RPMI7951 (cell line): ENCODE measurements around the gene C1orf56. TPM values are rescaled to one million over a fixed set of nuclear protein-coding genes. Genes with fewer than 3 reads are reported as not detected.

ENCODE experiments used
- DNase-seq: peaks from one replicate; pipeline ENCODE4 v3.0.0-alpha.2; 2012; ENCODE audit warnings: low read depth
- total RNA-seq: library from RNA; depleted of rRNA; stranded (reverse); fragments of >200 nt; shearing (Covaris generic); gene quantifications from 2 replicates; pipeline ENCODE4 v1.2.3, GENCODE V29; 2014

The C1orf56 gene
- total RNA-seq, 1 experiment from 2014 or later, result 3.0 TPM

DNA sequence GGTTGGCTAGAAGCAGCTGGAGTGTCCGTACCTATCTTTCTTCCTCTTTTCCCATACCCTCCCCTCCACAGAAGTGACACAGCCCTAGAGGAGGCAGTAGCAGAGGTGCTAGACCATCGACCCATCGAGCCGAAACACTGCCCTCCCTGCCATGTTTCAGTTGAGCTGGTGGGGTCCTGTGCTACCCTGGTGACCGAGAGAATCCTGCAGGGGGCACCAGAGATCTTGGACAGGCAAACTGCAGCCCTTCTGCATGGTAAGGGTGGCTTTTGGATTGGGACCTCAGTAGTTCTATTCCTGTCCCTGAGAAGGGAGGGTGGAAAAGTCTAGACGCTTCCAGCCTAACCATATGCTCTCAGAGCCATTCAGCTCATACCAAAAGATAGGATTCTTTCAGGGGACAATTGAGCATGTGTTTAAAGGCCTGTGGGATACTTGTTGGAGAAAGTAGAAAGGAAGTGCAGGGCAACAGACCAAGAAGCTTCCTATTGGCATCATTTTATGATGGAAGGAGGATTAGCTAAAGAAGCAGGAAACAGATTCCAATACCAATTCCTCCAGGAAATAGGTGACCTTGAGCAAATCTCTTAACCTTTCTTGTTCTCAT is 22.9 kb upstream of the C1orf56 start:
- DNase-seq, result peak; percentile 61

DNA sequence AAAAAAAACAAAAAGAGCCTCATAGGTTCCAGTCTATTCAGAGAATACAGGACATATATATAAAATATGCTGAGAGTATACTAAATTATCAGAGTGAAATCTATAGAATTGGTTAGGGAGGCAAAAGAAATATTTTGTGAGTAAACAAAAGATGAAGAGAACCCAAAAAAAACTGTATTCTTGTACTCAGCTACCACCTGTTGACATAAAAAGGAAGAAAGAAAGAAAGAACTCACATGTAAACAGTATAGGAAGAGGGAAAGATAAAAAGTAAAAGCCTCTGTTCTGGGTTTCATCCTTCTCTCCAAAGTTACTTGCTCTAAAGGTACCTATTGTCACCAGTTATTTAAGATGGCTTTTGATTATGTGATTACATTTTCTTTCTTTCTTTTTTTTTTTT is 21.1 kb upstream of the C1orf56 start:
- no peak for DNase-seq

DNA sequence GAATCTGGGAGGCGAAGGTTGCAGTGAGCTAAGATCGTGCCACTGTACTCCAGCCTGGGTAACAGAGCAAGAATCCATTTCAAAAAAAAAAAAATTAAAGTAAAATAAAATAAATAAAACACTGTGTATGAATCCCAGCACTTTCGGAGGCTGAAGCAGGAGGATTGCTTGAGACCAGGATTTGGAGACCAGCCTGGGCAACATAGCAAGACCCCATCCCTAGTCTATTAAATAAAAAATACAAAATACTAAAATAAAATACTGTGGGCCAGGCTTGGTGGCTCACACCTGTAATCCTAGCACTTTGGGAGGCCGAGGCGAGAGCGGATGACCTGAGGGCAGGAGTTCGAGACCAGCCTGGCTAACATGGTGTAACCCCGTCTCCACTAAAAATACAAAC is 15.4 kb upstream of the C1orf56 start:
- DNase-seq, result no peak

DNA sequence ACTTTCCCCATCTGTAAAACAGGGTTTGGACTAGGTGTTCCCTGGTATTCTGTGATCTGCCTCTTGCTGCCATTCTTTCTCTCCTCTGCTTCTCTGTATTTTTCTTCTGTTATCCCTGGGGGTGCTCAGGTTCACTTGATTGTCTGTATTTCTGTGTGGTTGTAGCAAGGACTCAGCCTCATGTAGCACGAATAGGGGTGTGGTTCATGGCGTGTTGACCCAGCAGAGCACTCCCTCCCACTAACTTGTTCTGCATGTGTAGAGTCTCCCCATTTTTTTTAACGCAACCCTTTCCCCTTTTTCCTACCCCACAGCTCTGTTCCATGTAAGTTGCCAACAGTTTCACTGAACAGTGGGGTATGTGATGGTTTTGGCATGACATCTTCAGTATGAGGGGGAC is 12.4 kb upstream of the C1orf56 start:
- no peak for DNase-seq

DNA sequence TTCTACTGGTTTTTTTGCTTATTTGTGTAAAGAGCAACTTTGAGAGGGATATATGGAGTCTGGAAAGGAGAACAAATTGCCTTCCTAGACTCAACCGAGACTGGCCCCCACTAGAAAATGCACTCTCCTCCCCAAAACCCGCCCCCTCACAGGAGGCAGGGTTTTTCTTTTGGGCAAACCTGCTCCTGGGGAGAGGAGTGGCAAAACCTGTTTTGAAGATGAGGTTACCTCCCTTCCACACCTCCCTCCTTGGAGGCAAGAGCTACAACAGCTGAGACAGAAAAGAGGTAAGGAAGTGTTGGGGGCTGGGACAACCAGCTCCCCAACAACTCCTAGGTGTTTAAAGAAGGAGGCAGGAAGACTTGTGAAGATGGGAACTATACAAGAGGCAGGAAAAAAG is 11.2 kb upstream of the C1orf56 start, which contains the start of gene BNIPL:
Gene BNIPL (plus strand): TSS at position 231 of the 400 bp plus-strand sequence. CDS start 140 bp downstream, at position 371.
- no peak for DNase-seq

DNA sequence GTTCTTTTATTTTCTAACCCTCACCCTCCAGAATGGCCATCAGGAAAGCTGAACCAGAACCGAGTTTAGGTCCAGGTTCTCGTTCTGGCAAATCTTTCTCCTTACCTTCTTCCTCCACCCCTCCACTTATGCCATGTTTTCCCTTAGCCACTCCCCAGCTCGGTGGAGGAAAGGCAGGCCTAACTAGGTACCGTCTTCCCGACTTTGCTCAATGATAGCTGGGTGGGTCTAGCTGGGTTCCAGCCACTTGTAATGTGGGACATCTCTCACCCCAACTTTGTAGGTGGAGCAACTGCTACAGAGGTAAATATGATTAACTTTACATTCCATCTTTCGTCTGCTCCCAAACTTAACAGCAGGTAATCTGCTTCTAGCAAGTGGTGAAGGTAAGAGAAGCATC is 10.5 kb upstream of the C1orf56 start:
- DNase-seq, result no peak

DNA sequence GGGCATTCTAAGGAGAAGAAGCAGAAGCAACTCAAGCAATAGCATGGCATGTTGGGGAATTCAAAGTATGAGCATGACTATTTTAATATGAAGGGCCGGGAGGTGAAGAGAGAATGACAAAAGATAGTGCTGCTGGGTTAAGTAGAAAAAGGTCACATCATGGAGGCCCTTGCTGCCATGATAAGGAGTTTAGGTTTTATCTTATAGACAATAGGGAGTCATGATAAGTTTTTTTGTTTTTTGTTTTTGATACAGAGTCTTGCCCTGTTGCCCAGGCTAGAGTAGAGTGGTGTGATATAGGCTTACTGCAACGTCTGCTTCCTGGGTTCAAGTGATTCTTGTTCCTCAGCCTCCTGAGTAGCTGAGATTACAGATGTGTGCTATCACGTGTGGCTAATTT is 8.0 kb upstream of the C1orf56 start:
- DNase-seq, result no peak

DNA sequence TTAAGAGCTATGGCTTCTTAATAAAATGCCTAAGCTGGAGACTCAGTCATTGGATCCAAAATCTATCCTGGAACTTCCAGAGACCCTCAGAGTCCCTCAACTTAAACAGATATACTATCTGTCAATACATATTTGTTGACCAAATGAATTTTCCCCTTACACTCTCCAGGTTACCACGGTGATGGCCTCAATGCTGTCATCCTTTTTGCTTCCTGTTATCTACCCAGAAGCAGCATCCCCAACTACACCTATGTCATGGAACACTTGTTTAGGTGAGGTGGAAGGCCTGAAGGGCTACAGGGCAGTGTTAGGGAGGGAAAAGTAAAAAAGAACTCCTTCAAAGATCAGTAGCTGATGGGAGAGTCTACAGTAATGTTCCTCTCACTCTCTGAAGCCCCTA is 4.4 kb upstream of the C1orf56 start:
- no peak for DNase-seq

DNA sequence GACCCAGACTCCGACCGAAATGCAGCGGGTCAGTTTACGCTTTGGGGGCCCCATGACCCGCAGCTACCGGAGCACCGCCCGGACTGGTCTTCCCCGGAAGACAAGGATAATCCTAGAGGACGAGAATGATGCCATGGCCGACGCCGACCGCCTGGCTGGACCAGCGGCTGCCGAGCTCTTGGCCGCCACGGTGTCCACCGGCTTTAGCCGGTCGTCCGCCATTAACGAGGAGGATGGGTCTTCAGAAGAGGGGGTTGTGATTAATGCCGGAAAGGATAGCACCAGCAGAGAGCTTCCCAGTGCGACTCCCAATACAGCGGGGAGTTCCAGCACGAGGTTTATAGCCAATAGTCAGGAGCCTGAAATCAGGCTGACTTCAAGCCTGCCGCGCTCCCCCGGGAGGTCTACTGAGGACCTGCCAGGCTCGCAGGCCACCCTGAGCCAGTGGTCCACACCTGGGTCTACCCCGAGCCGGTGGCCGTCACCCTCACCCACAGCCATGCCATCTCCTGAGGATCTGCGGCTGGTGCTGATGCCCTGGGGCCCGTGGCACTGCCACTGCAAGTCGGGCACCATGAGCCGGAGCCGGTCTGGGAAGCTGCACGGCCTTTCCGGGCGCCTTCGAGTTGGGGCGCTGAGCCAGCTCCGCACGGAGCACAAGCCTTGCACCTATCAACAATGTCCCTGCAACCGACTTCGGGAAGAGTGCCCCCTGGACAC is 534 bp downstream of the C1orf56 start:
- DNase-seq, result peak; percentile 65

DNA sequence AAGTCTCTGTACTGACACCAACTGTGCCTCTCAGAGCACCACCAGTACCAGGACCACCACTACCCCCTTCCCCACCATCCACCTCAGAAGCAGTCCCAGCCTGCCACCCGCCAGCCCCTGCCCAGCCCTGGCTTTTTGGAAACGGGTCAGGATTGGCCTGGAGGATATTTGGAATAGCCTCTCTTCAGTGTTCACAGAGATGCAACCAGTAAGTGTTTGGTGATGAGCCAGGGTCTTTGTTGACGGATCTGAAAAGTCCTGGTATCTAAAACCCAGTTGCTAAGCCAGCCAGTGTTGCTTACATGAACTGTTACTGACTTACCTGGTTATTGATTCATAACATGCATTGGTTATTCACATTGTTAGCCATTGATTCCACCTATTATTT is 1.1 kb downstream of the C1orf56 start:
- DNase-seq, result no peak

DNA sequence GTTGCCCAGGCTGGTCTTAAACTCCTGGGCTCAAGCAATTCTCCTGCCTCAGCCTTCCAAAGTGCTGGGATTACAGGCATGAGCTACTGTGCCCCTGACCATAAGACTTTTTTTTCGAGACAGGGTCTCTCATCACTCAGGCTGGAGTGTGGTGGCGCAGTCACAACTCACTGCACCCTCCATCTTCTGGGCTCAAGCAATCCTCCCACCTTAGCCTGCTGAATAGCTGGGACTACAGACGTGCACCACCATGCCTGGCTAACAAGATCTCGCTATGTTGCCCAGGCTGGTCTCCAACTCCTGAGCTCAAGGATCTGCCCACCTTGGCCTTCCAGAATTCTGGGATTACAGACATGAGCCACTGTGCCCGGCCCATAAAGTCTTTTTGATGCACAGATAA is 1.9 kb downstream of the C1orf56 start:
- no peak for DNase-seq

DNA sequence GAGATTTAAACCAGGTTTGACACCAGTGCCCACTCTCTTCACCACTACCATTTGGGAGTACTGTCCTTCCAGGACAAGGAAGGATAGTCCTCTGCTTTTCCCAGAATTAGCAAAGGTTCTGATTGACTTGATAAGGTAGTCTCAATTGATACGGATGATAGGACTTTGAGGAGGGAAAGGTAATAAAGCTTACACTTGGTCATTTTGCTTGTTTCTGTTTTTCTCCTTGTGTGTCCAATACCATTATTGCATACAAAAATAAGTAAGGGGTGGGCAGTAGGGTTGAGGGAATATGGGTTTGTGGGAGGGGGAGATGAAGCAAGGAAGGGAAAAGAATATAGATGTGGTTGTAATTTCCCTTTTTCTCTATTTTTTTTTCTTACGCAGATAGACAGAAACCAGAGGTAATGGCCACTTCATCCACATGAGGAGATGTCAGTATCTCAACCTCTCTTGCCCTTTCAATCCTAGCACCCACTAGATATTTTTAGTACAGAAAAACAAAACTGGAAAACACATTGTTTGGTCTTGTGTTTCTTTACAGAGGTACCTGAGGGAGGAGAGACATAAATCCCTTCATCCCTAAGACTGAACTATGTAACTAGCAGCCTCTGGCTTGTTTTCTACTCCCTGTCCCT is 2.6 kb downstream of the C1orf56 start:
- no peak for DNase-seq

DNA sequence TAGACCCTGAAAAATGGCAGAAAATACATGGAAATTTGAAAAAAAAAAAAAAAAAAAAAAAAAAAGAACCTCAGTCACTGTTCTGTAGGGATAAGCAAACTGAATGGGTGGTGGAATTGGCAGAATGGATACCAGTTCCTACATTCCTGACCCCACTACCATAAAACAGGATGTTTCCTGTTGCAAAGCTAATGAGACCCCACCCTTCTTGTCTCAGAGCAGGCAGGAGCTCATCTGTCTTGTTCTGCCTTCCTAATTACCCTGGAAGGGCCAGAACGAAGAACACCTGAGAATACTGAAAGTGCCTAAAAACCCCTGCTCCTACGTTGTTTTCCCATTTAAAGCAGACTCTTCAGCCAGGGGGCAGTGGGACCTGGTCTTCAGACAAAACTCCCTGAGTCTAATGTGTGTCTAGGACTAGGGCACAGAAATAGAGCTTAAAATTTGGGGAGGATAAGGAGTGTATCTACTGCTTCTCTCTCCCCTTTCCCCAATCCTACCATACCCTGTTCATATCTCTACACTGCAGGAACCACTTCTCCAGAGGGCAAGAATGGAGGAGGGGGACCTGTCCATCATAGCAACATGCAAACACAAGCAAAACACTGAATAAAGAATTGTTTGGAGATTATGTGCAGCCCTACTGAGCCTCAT is 3.9 kb downstream of the C1orf56 start:
- DNase-seq, result no peak

DNA sequence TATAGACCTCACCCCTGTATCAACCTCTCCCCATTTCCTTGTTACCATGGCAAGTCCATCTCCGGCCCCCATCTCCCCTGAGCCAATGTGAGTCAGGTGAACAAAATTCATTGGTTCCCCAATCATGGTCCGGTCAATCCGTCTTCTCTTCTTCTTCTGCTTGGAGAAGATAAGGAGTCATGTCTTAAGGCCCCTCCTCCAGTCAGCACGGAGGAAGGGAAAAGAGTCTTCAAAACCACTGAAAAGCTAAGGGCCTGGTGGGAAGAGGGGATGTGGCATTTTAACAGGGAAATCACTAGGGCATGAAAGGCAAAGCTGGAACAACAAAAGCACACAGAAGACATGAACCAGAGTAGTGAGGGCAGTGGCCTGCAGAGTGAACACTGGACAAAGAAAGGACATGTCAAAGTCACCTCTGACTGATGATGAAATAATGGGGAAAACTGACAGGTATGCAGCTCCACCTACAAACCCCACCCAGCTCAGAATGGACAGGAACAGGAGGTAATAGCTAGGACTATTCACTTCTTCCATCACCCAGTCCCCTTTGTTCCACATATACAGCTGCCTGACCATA is 7.5 kb downstream of the C1orf56 start:
- DNase-seq, result no peak

DNA sequence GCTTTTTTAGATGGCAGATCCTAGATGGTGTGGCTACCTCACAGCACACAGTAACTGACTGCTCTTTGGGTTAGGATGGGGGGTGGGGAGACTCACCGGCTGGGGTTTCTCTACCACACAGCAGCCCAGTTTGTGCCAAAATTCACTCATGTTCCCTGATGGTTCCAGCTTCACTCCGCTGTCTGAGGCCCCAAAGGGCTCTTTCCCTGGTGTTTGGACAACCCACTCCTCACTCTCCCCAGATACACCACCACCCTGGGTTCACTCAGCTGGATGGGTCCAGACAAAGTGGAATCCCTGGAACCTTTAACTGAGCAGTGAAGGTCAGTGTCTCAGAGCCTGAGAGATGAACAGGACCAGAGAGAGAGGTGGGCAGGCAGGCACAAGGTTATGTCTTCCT is 8.0 kb downstream of the C1orf56 start:
- DNase-seq, result no peak

DNA sequence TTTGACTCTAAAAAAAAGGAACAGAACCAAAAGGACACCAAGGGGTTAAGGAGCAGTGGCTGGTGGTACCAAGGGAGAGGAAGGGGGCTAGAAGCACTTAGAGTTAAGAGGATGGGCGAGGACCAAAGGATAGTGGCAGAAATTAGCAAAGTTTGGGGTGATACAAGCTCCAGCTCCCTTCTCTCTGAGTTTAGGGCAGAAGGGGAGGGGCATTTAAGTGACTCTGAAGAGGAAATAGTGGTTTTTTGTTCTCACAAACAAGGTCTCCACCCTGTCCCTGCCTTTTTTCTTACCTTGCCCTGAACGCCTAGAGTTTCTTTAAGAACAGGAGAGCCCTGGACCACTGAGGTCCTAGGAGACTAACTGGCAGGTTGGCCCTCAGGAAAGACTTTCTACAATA is 8.6 kb downstream of the C1orf56 start:
- DNase-seq, result no peak

DNA sequence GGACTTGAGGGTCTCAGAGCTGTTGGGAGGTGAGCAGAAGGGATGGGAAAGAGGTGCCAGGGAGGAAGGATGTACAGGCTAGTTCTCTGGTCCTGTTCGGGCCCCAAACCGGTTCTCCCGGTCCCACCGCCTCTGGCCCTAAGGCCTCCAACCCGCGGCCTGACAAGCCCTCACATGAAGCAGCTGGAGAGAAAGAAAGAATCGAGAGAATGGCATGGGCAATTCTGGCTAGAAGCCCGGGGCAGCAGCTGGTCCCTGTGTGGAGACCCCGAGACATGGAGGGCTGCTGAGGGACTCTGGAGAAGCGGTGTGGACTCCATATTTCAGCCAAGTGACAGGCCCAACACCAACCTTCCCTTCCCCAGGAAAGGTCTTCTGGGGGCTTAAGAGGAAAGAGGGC is 11.1 kb downstream of the C1orf56 start:
- no peak for DNase-seq

DNA sequence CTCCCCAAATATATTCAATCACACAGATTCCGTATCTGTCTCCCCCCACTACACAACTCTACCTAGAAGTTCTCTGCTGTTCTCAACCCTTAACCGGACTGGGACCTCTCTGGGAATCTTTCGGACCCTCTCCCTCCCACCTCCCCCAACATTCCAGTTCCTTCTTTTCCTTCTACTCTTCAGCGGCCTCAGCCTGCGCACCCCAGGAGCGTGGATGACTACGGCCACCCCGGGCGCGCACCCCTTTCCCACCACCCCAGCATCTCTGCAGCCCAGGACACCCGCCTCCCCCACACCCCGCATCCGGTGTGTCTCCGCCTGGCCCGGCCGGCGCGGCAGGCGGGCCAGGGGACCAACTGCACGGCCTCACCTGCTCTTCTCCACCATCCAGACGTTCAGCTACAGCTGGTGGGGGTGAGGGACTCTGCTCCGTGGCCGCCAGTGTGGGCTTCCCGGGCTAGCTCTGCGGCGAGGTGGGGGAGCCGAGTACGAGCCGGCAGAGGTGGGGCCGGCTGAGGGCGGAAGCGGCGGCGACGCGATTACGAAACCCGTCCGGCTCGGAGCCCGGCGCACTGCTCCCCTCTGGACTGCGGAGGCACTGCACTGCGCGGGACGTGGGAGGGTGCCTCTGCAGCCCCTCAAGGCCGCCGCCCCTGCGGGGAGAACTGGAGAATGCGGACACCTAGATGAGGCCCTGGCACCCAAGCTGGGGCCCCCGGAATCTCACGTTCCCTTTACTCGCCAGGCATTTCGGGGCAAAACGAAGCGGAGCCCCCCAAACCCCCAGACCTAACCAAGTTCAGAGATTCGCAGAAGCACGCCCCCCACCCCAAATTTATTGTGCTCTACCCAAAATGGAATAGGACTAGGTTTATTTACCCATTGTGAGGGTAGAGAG is 11.8 kb downstream of the C1orf56 start, which contains the start of gene CDC42SE1:
Gene CDC42SE1 (minus strand): TSS at position 514 of the 898 bp plus-strand sequence. CDS start 3,892 bp downstream, outside the sequence.
- DNase-seq, result peak; percentile 80

DNA sequence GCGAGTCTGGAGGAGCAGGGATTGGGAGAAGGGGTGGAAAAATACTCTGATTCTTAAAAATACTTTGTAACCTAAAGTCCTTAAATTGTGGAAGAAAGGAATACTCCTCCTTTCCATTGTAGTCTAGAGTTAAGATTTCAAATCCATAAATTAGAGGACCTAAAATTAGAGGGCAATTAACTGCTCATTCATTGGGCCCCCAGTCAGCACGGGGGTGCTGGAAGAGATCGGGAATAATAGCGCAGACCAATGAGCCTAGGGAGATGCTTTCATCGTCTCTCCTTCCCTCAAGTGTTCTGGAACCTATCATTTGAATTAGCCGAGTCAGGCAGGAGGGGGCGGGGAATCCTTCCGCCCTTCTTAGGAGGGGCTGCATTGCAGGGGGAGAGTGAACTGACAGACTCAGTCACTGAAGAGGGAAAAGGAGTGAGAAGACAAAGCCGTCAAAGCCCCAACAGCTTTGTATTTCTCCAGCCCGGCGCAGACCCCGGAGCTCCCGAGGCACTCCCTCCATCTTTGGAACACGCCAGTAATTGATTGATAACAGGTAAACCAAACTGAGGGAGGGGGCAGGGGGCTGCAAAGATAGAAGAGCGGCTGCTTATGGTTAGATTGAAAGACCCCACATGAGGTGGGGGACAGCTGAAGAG is 12.6 kb downstream of the C1orf56 start, which contains the start of gene MLLT11:
Gene MLLT11 (plus strand): TSS at position 391 of the 650 bp plus-strand sequence. CDS start 6,828 bp downstream, outside the sequence.
- peak; percentile 71 for DNase-seq

DNA sequence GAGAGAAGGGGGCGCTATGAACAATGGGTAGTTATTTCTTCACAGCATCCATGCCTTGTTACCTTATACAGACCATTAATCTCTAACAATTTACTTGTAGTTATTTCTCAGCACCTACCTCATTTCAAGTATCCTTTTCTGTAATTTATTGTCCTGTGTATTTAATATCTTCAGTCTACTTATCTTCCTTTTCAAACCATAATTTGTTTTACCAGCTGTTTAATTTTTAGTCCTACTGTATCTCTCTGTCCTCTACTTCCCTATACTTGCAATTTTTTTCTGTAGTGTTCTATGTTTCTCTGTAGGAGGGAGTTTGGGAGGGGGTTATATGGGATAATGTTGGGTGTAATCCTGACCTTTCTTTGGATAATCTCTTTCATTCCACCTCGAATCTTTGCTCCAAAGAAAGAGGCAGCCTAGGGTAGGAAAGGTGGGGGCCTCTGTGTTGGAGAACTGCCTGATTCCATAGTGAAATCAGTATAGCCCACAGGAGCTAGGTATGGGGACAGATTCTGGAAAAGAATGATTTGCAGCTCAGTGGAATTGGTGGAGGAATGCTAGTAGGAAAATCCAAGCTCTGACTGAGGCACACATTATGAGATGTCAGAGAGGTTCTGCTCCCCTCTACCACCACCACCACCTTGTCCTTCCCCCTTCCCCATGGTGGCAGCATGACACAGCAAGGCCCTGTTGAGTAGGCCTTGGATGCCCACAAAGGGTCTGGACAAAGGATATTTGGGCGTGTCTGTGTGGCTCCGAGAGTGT is 13.3 kb downstream of the C1orf56 start:
- DNase-seq, result no peak
